ENCODE results near the gene AATK.

The AATK gene

DNA sequence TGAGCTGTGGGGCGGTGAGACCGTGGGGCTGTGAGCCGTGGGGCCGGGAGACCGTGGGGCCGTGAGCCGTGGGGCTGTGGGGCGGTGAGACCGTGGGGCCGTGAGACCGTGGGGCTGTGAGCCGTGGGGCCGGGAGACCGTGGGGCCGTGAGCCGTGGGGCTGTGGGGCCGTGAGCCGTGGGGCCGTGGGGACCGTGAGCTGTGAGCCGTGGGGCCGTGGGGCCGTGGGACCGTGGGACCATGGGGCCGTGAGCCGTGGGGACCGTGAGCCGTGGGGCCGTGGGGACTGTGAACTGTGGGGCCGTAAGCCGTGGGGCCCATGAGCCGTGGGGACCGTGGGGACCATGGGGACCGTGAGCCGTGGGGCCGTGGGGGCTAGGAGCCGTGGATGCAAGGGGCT lies 25.3 kb downstream of the AATK start:
- TF ChIP-seq CTCF (conservative IDR thresholded peaks at IDR 0.05), result no peak
- TF ChIP-seq ZFX (IDR thresholded peaks at IDR 0.05), result no peak
- H3K27ac ChIP-seq, result no peak overlapping the region

DNA sequence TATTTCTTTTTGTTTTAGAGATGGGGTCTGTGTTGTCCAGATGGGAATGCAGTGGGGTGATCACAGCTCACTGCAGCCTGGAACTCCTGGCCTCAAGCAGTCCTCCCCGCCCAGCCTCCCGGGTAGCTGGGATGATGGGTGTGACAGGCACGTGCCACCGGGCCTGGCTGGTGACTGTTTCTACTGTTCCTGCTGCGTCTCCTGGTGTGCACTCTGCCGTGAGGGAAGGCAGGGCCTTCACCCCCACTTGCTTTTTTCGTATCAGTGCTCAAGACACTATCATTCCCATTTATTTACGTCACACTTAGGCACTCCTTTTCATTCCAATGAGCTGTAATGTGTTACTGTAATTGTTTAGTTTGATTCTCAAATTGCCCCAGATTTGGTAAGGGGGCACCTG lies 26.0 kb downstream of the AATK start:
- H3K27ac ChIP-seq, result no peak overlapping the region
- TF ChIP-seq ZFX (IDR thresholded peaks at IDR 0.05) (no peak), CTCF (conservative IDR thresholded peaks at IDR 0.05) (no peak)

GRCh38 chr17:81139428-81139827 lies 26.6 kb downstream of the AATK start:
- no peak overlapping the region for H3K27ac ChIP-seq
- TF ChIP-seq CTCF (conservative IDR thresholded peaks at IDR 0.05) (no peak), ZFX (IDR thresholded peaks at IDR 0.05) (no peak)

- H3K27ac ChIP-seq, result no peak overlapping the region
- no peak for TF ChIP-seq CTCF (conservative IDR thresholded peaks at IDR 0.05)
- TF ChIP-seq ZFX (IDR thresholded peaks at IDR 0.05), result no peak
These were observed 27.5 kb downstream of the AATK start for GRCh38 chr17:81138500-81138899.

DNA sequence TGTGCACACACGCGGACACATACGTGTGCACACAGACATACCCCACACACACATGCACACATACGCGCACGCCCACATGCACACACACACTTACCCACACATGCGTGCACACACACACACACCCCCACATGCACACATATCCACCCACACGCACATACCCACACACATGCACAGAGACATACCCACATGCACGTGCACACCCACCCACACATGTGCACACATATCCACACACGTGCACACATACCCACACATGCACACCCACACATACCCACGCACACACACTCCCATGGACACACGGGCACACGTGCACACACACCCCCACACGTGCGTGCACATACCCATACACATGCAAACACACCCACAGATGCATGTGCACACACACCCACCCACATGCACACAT lies 27.9 kb downstream of the AATK start:
- TF ChIP-seq ZFX (IDR thresholded peaks at IDR 0.05) (no peak), CTCF (conservative IDR thresholded peaks at IDR 0.05) (no peak)
- no peak overlapping the region for H3K27ac ChIP-seq

- TF ChIP-seq ZFX (IDR thresholded peaks at IDR 0.05), result no peak
- no peak for TF ChIP-seq CTCF (conservative IDR thresholded peaks at IDR 0.05)
- no peak overlapping the region for H3K27ac ChIP-seq
These were observed 28.8 kb downstream of the AATK start for GRCh38 chr17:81137248-81137647.

- H3K27ac ChIP-seq, result no peak overlapping the region
- no peak for TF ChIP-seq ZFX (IDR thresholded peaks at IDR 0.05)
- TF ChIP-seq CTCF (conservative IDR thresholded peaks at IDR 0.05), result no peak
These were observed 29.7 kb downstream of the AATK start for GRCh38 chr17:81136366-81136765.

All from C4-2B (cell line).